Bronchial epithelial cell (primary cell): ENCODE measurements around the gene CSGALNACT2. TPM values are rescaled to one million over a fixed set of nuclear protein-coding genes. Genes with fewer than 3 reads are reported as not detected.
A peak's percentile ranks its signal among the peaks of the same experiment; 100 is the strongest.

Source experiments
- DNase-seq: peaks from one replicate; pipeline ENCODE4 v3.0.0-alpha.2; 2010; ENCODE audit warnings: low read depth
- FAIRE-seq: peaks from 2 replicates; lab custom pipeline; 2011; peaks lifted over from hg19 to GRCh38; lab: Jason Lieb, UNC
- H3K27me3 ChIP-seq: 2 replicates; pipeline ENCODE4 v1.5.1; 2011; ENCODE audit warnings: low read length; ENCODE audit not compliant: control insufficient read depth, insufficient read depth
- H3K36me3 ChIP-seq: 2 replicates; pipeline ENCODE4 v1.5.1; 2011; ENCODE audit warnings: low read length; ENCODE audit not compliant: control insufficient read depth, insufficient read depth
- H3K4me3 ChIP-seq: 2 replicates; pipeline ENCODE4 v1.5.1; 2011; ENCODE audit warnings: mild to moderate bottlenecking, low read depth, low read length, control low read depth
- total RNA-seq: library from RNA; depleted of rRNA; stranded (reverse); fragments of >200 nt; gene quantifications from 2 replicates; pipeline ENCODE4 v1.2.1, GENCODE V29; 2014
- TF ChIP-seq, protein P1 (sequence below): IDR thresholded peaks from 2 replicates; pipeline ENCODE4 v1.5.1; 2011; ENCODE audit warnings: mild to moderate bottlenecking, moderate library complexity, low read length, control low read depth, inconsistent platforms; ENCODE audit not compliant: insufficient read depth, severe bottlenecking

Gene CSGALNACT2
- total RNA-seq, 1 donor from 2014 or later = 17.4 TPM

DNA sequence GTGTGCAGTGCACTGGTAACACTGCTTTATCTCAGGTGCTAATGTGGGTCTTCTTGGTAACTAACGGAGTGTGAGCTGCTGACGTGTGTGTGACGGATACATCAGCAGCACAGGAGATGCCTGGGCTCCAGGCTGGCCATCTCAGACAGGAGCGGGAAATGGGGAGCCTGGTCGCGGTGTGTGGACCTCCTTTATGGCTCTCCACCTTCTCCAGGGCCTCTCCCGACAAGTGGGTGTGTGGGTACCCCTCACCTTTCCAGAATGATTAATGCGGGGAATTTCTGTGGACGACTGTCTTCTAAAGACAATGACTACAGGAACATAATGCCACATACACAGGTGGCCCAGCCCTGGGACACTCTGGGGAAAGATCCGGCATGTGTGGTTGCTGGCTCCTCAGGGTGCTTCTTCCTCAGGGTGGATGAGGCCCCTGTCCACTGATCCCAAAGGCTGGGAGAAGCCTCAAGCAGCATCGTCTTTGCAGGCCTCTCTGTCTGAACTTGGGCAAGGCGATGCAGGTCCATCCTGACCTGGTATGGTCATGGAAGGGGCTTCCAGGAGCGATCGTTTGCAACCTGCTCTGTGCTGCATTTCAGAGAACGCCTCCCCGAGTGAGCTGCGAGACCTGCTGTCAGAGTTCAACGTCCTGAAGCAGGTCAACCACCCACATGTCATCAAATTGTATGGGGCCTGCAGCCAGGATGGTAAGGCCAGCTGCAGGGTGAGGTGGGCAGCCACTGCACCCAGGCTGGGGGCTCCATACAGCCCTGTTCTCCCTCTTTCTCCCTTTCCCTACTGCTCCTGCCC lies 20.3 kb upstream of the CSGALNACT2 start:
- Histone ChIP-seq H3K36me3 (no peaks in the 10 kb centered on the region), H3K27me3 (peaks cover 3% of the 10 kb centered on the region), H3K4me3 (no peak overlapping the region)
- DNase-seq (no peak), FAIRE-seq (peak; percentile 7)
- TF ChIP-seq, protein P1, sequence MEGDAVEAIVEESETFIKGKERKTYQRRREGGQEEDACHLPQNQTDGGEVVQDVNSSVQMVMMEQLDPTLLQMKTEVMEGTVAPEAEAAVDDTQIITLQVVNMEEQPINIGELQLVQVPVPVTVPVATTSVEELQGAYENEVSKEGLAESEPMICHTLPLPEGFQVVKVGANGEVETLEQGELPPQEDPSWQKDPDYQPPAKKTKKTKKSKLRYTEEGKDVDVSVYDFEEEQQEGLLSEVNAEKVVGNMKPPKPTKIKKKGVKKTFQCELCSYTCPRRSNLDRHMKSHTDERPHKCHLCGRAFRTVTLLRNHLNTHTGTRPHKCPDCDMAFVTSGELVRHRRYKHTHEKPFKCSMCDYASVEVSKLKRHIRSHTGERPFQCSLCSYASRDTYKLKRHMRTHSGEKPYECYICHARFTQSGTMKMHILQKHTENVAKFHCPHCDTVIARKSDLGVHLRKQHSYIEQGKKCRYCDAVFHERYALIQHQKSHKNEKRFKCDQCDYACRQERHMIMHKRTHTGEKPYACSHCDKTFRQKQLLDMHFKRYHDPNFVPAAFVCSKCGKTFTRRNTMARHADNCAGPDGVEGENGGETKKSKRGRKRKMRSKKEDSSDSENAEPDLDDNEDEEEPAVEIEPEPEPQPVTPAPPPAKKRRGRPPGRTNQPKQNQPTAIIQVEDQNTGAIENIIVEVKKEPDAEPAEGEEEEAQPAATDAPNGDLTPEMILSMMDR = no peak

DNA sequence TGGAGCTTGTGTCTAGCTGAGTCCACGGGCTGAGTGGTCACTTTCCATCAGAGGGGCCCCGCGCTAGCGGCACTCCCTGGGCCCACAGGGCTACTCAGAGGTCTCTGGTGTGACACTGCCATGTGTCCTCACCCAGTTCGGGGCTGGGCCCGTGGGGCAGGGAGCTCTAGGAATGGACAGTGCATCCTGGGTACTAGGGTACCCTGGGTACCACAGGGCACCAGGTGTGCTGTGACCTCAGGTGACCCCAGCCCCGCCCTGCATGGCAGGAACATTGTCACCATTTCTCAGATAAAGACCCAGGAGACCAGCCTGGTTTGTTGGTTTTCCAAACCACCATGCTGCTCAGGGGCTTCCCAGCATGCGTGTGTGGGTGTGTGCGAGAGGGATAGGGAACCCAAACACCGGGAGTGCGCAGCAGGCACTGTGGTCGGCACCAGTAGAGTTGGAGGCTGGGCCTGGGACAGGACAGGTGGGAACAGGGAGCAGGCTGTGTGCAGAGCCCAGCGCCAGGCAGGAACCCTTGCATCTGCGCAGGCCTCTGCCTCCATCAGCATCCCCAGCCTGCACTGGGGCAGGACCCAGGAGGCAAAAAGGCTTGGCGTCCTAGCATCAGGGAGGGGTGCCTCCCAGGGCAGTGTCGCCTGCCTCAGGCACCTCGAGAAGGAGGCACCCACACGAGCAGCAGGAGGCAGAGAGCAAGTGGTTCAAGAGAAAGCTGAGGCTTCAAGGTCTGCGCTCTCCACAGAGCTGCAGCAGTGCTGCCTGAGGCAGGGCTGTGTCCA lies 19.4 kb upstream of the CSGALNACT2 start:
- TF ChIP-seq, protein P1 = no peak
- H3K4me3 ChIP-seq = no peak overlapping the region
- no peaks in the 10 kb centered on the region for H3K36me3 ChIP-seq
- peaks cover 5% of the 10 kb centered on the region for H3K27me3 ChIP-seq
- no peak for FAIRE-seq
- DNase-seq = no peak

DNA sequence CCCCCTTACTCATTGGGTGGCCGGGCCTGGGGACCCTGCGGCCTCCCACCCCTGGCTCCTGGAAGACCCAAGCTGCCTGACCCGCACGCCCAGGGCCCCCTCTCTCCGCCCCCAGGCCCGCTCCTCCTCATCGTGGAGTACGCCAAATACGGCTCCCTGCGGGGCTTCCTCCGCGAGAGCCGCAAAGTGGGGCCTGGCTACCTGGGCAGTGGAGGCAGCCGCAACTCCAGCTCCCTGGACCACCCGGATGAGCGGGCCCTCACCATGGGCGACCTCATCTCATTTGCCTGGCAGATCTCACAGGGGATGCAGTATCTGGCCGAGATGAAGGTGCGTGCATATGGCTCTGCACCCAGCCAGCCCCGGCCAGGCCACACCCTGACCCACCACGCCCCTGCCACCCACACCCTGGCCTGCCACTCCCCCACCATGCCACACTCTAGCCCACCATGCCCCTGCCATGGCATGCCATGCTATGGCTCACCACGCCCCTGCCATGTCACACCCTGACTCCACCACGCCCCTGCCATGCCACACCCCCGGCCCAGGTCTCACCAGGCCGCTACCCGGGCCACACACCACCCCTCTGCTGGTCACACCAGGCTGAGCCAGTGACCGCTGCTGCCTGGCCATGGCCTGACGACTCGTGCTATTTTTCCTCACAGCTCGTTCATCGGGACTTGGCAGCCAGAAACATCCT lies 18.7 kb upstream of the CSGALNACT2 start:
- no peaks in the 10 kb centered on the region for H3K36me3 ChIP-seq
- peaks cover 5% of the 10 kb centered on the region for H3K27me3 ChIP-seq
- DNase-seq (no peak), FAIRE-seq (no peak)
- H3K4me3 ChIP-seq = no peak overlapping the region
- TF ChIP-seq, protein P1 = no peak

DNA sequence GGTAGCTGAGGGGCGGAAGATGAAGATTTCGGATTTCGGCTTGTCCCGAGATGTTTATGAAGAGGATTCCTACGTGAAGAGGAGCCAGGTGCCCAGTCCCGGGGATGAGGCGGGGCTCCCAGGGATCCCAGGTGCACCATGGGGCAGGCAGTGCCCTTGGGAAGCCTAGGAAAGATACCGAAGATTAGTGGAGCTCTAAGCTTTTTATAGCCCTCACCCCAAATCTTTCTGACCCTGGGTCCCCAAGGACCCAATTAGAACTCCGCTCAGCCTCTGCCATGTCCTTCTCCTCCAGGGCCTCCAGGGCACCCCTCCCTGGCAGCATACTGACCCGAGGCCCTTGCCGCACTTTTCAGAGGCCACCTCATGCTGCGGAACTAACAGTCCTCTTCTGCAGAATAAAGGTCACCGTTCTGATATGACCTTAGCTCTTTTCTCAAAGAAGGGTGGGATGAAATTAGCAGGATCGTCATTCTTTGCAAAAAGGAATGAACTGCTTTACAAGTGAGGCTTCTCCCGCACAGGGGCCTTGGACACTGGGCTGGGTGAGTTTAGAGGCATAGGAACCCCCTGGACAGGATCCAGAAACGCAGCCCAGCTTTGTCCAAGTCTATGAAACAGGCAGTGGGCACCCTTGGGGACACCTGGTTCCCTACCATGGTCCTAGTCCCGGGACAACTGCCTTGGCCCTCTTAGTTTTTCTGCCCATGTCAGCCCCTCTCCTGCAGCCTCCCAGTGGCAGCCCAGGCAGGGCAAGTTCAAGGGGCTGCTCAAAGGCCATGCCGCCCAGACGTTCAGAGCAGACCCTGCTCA lies 17.9 kb upstream of the CSGALNACT2 start:
- Histone ChIP-seq H3K36me3 (no peaks in the 10 kb centered on the region), H3K27me3 (peaks cover 5% of the 10 kb centered on the region), H3K4me3 (no peak overlapping the region)
- TF ChIP-seq, protein P1 = no peak
- DNase-seq = no peak
- no peak for FAIRE-seq

DNA sequence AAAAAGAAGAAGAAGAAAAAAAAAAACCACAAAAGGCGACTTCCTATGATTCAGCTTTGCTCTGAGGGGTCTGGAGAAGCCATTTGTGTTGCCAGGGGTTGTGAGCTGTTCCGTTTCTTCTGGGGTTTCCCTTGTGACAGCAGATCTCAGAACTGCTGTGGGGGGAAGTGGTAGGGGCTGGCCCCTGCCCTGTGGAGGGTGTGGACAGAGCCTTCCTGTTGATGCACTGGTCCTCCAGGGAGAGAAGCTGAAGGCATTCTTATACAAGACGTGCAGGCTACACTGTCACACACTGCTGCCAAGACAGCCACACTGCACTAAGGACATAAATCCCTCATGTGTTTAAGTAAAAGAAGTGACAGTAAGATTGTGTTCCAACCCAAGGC lies 17.3 kb upstream of the CSGALNACT2 start:
- Histone ChIP-seq H3K36me3 (no peaks in the 10 kb centered on the region), H3K27me3 (peaks cover 5% of the 10 kb centered on the region), H3K4me3 (no peak overlapping the region)
- TF ChIP-seq, protein P1 = no peak
- DNase-seq (no peak), FAIRE-seq (no peak)
